BLaER1 treated with 17β-estradiol and CSF1 and Interleukin-3, amounts not matched to agents 10 nM and 100 nM (cell line): ENCODE measurements around the gene CTRB1.
A peak's percentile ranks its signal among the peaks of the same experiment; 100 is the strongest.

Experiments used
- H3K27ac ChIP-seq, 11 experiments: shearing (Covaris generic); formaldehyde crosslinking; 2 replicates each; pipeline ENCODE4 v1.8.1; 2022
- H3K27me3 ChIP-seq, 11 experiments: shearing (Covaris generic); formaldehyde crosslinking; 2 replicates each; pipeline ENCODE4 v1.8.1; 2022
- H3K36me3 ChIP-seq, 11 experiments: shearing (Covaris generic); formaldehyde crosslinking; 2 replicates each; pipeline ENCODE4 v1.8.1; 2022
- H3K4me1 ChIP-seq, 10 experiments: shearing (Covaris generic); formaldehyde crosslinking; 2 replicates each; pipeline ENCODE4 v1.8.1; 2022
- H3K4me2 ChIP-seq, 11 experiments: shearing (Covaris generic); formaldehyde crosslinking; 2 replicates each; pipeline ENCODE4 v1.8.1; 2022
- H3K4me3 ChIP-seq, 10 experiments: shearing (Covaris generic); formaldehyde crosslinking; 2 replicates each; pipeline ENCODE4 v1.8.1; 2022
- H3K9ac ChIP-seq, 11 experiments: shearing (Covaris generic); formaldehyde crosslinking; 2 replicates each; pipeline ENCODE4 v1.8.1; 2022
- H3K9me3 ChIP-seq, 11 experiments: shearing (Covaris generic); formaldehyde crosslinking; replicated peaks in 1 of 11; 2 replicates each; pipeline ENCODE4 v1.8.1; 2022
- H4K20me1 ChIP-seq, 11 experiments: shearing (Covaris generic); formaldehyde crosslinking; 2 replicates each; pipeline ENCODE4 v1.8.1; 2022
- Cebpa-rat ChIP-seq, 11 experiments: shearing (Covaris generic); IDR thresholded peaks; 2 replicates each; pipeline ENCODE4 v1.8.1; 2022

Gene CTRB1

GRCh38 chr16:75226550-75227360 is 8.0 kb downstream of the CTRB1 start:
- Histone ChIP-seq H3K4me3 (no peak overlapping the region), H3K36me3 (no peaks in the 10 kb centered on the region), H3K9ac (no peak overlapping the region), H3K4me1 (peaks cover 0 to 5% (median 0%) of the 10 kb centered on the region in 10 experiments; a peak in 1 of 20 replicates), H3K27me3 (peaks cover 0 to 75% (median 0%) of the 10 kb centered on the region in 11 experiments; a peak in 7 of 22 replicates), H3K9me3 (no peaks in the 10 kb centered on the region), H4K20me1 (peaks cover 0 to 75% (median 0%) of the 10 kb centered on the region in 11 experiments; a peak in 6 of 22 replicates), H3K4me2 (no peak overlapping the region), H3K27ac (no peak overlapping the region)
- TF ChIP-seq Cebpa-rat (IDR thresholded peaks at IDR 0.05), result no peak

GRCh38 chr16:75227361-75228142 is 8.8 kb downstream of the CTRB1 start:
- no peak for TF ChIP-seq Cebpa-rat (IDR thresholded peaks at IDR 0.05)
- H3K9me3 ChIP-seq, result no peaks in the 10 kb centered on the region
- peaks cover 0 to 83% (median 0%) of the 10 kb centered on the region in 11 experiments; a peak in 7 of 22 replicates for H3K27me3 ChIP-seq
- no peak overlapping the region for H3K27ac ChIP-seq
- H4K20me1 ChIP-seq, result peaks cover 0 to 76% (median 0%) of the 10 kb centered on the region in 11 experiments; a peak in 6 of 22 replicates
- H3K36me3 ChIP-seq, result no peaks in the 10 kb centered on the region
- no peak overlapping the region for H3K4me3 ChIP-seq
- H3K9ac ChIP-seq, result no peak overlapping the region
- H3K4me1 ChIP-seq, result peaks cover 0 to 5% (median 0%) of the 10 kb centered on the region in 10 experiments; a peak in 1 of 20 replicates
- H3K4me2 ChIP-seq, result no peak overlapping the region

- Histone ChIP-seq H3K4me3 (no peak overlapping the region), H3K4me1 (peaks cover 0 to 5% (median 0%) of the 10 kb centered on the region in 10 experiments; a peak in 1 of 20 replicates), H3K4me2 (peak overlapping the region in 1 of 11 experiments; percentile 21; a peak in 1 of 22 replicates), H3K36me3 (no peaks in the 10 kb centered on the region), H3K27ac (no peak overlapping the region), H4K20me1 (peaks cover 0 to 84% (median 0%) of the 10 kb centered on the region in 11 experiments; a peak in 6 of 22 replicates), H3K27me3 (peaks cover 0 to 91% (median 0%) of the 10 kb centered on the region in 11 experiments; a peak in 7 of 22 replicates), H3K9me3 (no peaks in the 10 kb centered on the region), H3K9ac (no peak overlapping the region)
- no peak for TF ChIP-seq Cebpa-rat (IDR thresholded peaks at IDR 0.05)
Observed at GRCh38 chr16:75228143-75228976, 9.6 kb downstream of the CTRB1 start.

- no peak overlapping the region for H3K9ac ChIP-seq
- peaks cover 0 to 97% (median 0%) of the 10 kb centered on the region in 11 experiments; a peak in 7 of 22 replicates for H3K27me3 ChIP-seq
- H3K36me3 ChIP-seq, result no peaks in the 10 kb centered on the region
- H3K9me3 ChIP-seq, result no peaks in the 10 kb centered on the region
- H4K20me1 ChIP-seq, result peaks cover 0 to 90% (median 0%) of the 10 kb centered on the region in 11 experiments; a peak in 7 of 22 replicates
- H3K27ac ChIP-seq, result no peak overlapping the region
- H3K4me1 ChIP-seq, result peaks cover 0 to 5% (median 0%) of the 10 kb centered on the region in 10 experiments; a peak in 2 of 20 replicates
- no peak overlapping the region for H3K4me3 ChIP-seq
- no peak overlapping the region for H3K4me2 ChIP-seq
- TF ChIP-seq Cebpa-rat (IDR thresholded peaks at IDR 0.05), result no peak
Observed at GRCh38 chr16:75229172-75230031, 10.6 kb downstream of the CTRB1 start.

- Histone ChIP-seq H3K9me3 (no peaks in the 10 kb centered on the region), H3K4me3 (no peak overlapping the region), H4K20me1 (peaks cover 0 to 93% (median 0%) of the 10 kb centered on the region in 11 experiments; a peak in 8 of 22 replicates), H3K27ac (no peak overlapping the region), H3K27me3 (peaks cover 0 to 97% (median 0%) of the 10 kb centered on the region in 11 experiments; a peak in 7 of 22 replicates), H3K4me2 (no peak overlapping the region), H3K9ac (no peak overlapping the region), H3K36me3 (no peaks in the 10 kb centered on the region), H3K4me1 (peaks cover 0 to 5% (median 0%) of the 10 kb centered on the region in 10 experiments; a peak in 2 of 20 replicates)
- no peak for TF ChIP-seq Cebpa-rat (IDR thresholded peaks at IDR 0.05)
Observed at GRCh38 chr16:75230471-75231110, 11.8 kb downstream of the CTRB1 start.

- Histone ChIP-seq H3K27me3 (peaks cover 0 to 100% (median 0%) of the 10 kb centered on the region in 11 experiments; a peak in 7 of 22 replicates), H3K4me3 (no peak overlapping the region), H3K27ac (no peak overlapping the region), H3K4me1 (peaks cover 0 to 5% (median 0%) of the 10 kb centered on the region in 10 experiments; a peak in 2 of 20 replicates), H3K9me3 (no peaks in the 10 kb centered on the region), H3K4me2 (no peak overlapping the region), H3K9ac (no peak overlapping the region), H4K20me1 (peaks cover 0 to 98% (median 0%) of the 10 kb centered on the region in 11 experiments; a peak in 8 of 22 replicates), H3K36me3 (no peaks in the 10 kb centered on the region)
- TF ChIP-seq Cebpa-rat (IDR thresholded peaks at IDR 0.05), result no peak
Observed at GRCh38 chr16:75231570-75231969, 12.8 kb downstream of the CTRB1 start.

- Histone ChIP-seq H4K20me1 (peaks cover 0 to 98% (median 11%) of the 10 kb centered on the region in 11 experiments; a peak in 11 of 22 replicates), H3K27ac (no peak overlapping the region), H3K4me1 (peaks cover 0 to 14% (median 10%) of the 10 kb centered on the region in 10 experiments; a peak in 13 of 20 replicates), H3K4me2 (no peak overlapping the region), H3K9ac (no peak overlapping the region), H3K27me3 (peaks cover 0 to 100% (median 0%) of the 10 kb centered on the region in 11 experiments; a peak in 7 of 22 replicates), H3K9me3 (no peaks in the 10 kb centered on the region), H3K36me3 (no peaks in the 10 kb centered on the region), H3K4me3 (no peak overlapping the region)
- no peak for TF ChIP-seq Cebpa-rat (IDR thresholded peaks at IDR 0.05)
Observed at GRCh38 chr16:75233611-75233938, 14.8 kb downstream of the CTRB1 start.
